ENCODE measurements around the gene BPTF. TPM values are rescaled to one million over a fixed set of nuclear protein-coding genes. Genes with fewer than 3 reads are reported as not detected.

The BPTF gene
- polyA plus RNA-seq, 1 of the 3 experiments (the other 2 are of a cell fraction), result 61.4 TPM

DNA sequence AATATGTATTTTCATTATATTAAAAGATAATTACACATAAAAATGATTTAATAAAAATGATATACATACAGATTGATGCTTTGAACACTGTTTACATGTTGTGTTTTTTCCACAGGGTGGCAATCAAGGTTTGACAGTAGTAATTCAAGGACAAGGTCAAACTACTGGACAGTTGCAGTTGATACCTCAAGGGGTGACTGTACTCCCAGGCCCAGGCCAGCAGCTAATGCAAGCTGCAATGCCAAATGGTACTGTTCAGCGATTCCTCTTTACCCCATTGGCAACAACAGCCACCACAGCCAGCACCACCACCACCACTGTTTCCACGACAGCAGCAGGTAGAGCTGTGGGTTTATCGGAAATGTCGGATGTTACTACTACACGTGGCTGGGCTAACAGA lies 118.7 kb downstream of the BPTF start:
- no peak overlapping the region for H3K9ac ChIP-seq
- WGBS (ENCODE audit: low lambda C conversion rate), result 95% methylated on average over 5 of the region's 5 CpGs
- no peak overlapping the region for H3K4me2 ChIP-seq
- TF ChIP-seq RXRA (IDR thresholded peaks at IDR 0.05; ENCODE audit: borderline replicate concordance, low read depth) (no peak), TAF1 (IDR thresholded peaks at IDR 0.05; ENCODE audit: borderline replicate concordance, low read depth, low read length) (no peak), TEAD4 (IDR thresholded peaks at IDR 0.05; ENCODE audit: borderline replicate concordance, insufficient read depth) (no peak), JUND (IDR thresholded peaks at IDR 0.05) (no peak), MEF2A (IDR thresholded peaks at IDR 0.05; ENCODE audit: borderline replicate concordance, low read depth) (no peak), SMC3 (IDR thresholded peaks at IDR 0.05; ENCODE audit: low read depth, low read length) (no peak)
- TF ChIP-seq, protein P1, sequence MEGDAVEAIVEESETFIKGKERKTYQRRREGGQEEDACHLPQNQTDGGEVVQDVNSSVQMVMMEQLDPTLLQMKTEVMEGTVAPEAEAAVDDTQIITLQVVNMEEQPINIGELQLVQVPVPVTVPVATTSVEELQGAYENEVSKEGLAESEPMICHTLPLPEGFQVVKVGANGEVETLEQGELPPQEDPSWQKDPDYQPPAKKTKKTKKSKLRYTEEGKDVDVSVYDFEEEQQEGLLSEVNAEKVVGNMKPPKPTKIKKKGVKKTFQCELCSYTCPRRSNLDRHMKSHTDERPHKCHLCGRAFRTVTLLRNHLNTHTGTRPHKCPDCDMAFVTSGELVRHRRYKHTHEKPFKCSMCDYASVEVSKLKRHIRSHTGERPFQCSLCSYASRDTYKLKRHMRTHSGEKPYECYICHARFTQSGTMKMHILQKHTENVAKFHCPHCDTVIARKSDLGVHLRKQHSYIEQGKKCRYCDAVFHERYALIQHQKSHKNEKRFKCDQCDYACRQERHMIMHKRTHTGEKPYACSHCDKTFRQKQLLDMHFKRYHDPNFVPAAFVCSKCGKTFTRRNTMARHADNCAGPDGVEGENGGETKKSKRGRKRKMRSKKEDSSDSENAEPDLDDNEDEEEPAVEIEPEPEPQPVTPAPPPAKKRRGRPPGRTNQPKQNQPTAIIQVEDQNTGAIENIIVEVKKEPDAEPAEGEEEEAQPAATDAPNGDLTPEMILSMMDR (IDR thresholded peaks at IDR 0.05), result no peak
- H3K79me2 ChIP-seq (ENCODE audit: insufficient read depth), result no peaks in the 10 kb centered on the region
- no peak for DNase-seq
- H3F3A ChIP-seq (replicated peaks; ENCODE audit: insufficient read depth), result peaks cover 11% of the 10 kb centered on the region
- H3K4me1 ChIP-seq (ENCODE audit: control insufficient read depth in 1 of 2, insufficient read depth in 2 of 2, low read depth in 1 of 2, low read length in 1 of 2), result no peaks in the 10 kb centered on the region
- H4K20me1 ChIP-seq (ENCODE audit: insufficient read depth), result no peaks in the 10 kb centered on the region
- no peaks in the 10 kb centered on the region for H3K27me3 ChIP-seq (ENCODE audit: insufficient read depth)
- POLR2A ChIA-PET, result no interaction called here
- H3K9me2 ChIP-seq, result no peaks in the 10 kb centered on the region
- H3K4me3 ChIP-seq (ENCODE audit: low read depth in 2 of 2, low read length in 1 of 2), result no peak overlapping the region
- no peaks in the 10 kb centered on the region for H3K9me3 ChIP-seq
- peaks cover 88 to 93% of the 10 kb centered on the region in 2 experiments for H3K36me3 ChIP-seq (replicated peaks in 1 of 2; ENCODE audit: control insufficient read depth in 1 of 2, insufficient read depth in 2 of 2, low read length in 1 of 2)
- H2AFZ ChIP-seq (ENCODE audit: low read depth), result no peak overlapping the region
- no peak overlapping the region for H3K27ac ChIP-seq (ENCODE audit: low read depth in 2 of 2, low read length in 1 of 2)
- CTCF ChIA-PET, result interaction anchor here (0.6 to 4.3 kb wide), 12 partner anchors 11 to 110 kb away, joined by 3 to 20 read pairs (median 3); no protein-coding TSS in a partner anchor

DNA sequence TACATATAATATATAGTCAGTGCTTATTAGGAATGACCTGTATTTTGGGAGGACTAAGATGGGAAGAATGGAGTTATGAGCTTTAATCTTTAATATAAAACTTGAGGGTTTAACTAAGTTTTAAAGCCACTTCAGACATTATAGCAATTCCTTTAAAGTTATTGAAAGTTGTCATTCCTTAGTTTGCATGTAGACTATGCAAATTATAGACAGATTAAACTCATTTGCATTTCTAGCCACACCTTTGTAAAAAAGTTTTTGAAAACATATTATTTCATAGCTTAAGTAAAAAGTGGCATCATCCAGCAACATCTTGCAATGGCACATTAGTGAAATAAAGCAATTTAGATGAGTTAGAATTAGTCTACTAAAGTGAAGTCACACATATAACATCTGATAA lies 121.2 kb downstream of the BPTF start:
- CTCF ChIA-PET, result interaction anchor here (0.6 to 1.6 kb wide), 4 partner anchors 11 to 1033 kb away, joined by 3 to 5 read pairs (median 4); no protein-coding TSS in a partner anchor
- Histone ChIP-seq H3F3A (replicated peaks; ENCODE audit: insufficient read depth) (peaks cover 2% of the 10 kb centered on the region), H3K9me2 (no peaks in the 10 kb centered on the region), H2AFZ (ENCODE audit: low read depth) (no peak overlapping the region), H4K20me1 (ENCODE audit: insufficient read depth) (no peaks in the 10 kb centered on the region), H3K27me3 (ENCODE audit: insufficient read depth) (no peaks in the 10 kb centered on the region), H3K4me1 (ENCODE audit: control insufficient read depth in 1 of 2, insufficient read depth in 2 of 2, low read depth in 1 of 2, low read length in 1 of 2) (no peaks in the 10 kb centered on the region), H3K27ac (ENCODE audit: low read depth in 2 of 2, low read length in 1 of 2) (no peak overlapping the region), H3K9ac (no peak overlapping the region), H3K9me3 (no peaks in the 10 kb centered on the region), H3K79me2 (ENCODE audit: insufficient read depth) (no peaks in the 10 kb centered on the region), H3K4me3 (ENCODE audit: low read depth in 2 of 2, low read length in 1 of 2) (no peak overlapping the region), H3K36me3 (replicated peaks in 1 of 2; ENCODE audit: control insufficient read depth in 1 of 2, insufficient read depth in 2 of 2, low read length in 1 of 2) (peaks cover 78 to 90% of the 10 kb centered on the region in 2 experiments), H3K4me2 (no peak overlapping the region)
- no peak for DNase-seq
- TF ChIP-seq TAF1 (IDR thresholded peaks at IDR 0.05; ENCODE audit: borderline replicate concordance, low read depth, low read length), result no peak
- TF ChIP-seq, protein P2, sequence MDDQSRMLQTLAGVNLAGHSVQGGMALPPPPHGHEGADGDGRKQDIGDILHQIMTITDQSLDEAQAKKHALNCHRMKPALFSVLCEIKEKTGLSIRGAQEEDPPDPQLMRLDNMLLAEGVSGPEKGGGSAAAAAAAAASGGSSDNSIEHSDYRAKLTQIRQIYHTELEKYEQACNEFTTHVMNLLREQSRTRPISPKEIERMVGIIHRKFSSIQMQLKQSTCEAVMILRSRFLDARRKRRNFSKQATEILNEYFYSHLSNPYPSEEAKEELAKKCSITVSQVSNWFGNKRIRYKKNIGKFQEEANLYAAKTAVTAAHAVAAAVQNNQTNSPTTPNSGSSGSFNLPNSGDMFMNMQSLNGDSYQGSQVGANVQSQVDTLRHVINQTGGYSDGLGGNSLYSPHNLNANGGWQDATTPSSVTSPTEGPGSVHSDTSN (IDR thresholded peaks at IDR 0.05), result no peak
- no peak for TF ChIP-seq SMC3 (IDR thresholded peaks at IDR 0.05; ENCODE audit: low read depth, low read length)
- TF ChIP-seq, protein P1 (IDR thresholded peaks at IDR 0.05), result no peak
- no peak for TF ChIP-seq EP300 (IDR thresholded peaks at IDR 0.05; ENCODE audit: borderline replicate concordance in 1 of 2, low read depth in 1 of 2, low read length in 1 of 2)
- TF ChIP-seq FOXJ3 (CRISPR knock-in tag; IDR thresholded peaks at IDR 0.05), result no peak
- TF ChIP-seq RXRA (IDR thresholded peaks at IDR 0.05; ENCODE audit: borderline replicate concordance, low read depth), result no peak
- TF ChIP-seq, protein P3, sequence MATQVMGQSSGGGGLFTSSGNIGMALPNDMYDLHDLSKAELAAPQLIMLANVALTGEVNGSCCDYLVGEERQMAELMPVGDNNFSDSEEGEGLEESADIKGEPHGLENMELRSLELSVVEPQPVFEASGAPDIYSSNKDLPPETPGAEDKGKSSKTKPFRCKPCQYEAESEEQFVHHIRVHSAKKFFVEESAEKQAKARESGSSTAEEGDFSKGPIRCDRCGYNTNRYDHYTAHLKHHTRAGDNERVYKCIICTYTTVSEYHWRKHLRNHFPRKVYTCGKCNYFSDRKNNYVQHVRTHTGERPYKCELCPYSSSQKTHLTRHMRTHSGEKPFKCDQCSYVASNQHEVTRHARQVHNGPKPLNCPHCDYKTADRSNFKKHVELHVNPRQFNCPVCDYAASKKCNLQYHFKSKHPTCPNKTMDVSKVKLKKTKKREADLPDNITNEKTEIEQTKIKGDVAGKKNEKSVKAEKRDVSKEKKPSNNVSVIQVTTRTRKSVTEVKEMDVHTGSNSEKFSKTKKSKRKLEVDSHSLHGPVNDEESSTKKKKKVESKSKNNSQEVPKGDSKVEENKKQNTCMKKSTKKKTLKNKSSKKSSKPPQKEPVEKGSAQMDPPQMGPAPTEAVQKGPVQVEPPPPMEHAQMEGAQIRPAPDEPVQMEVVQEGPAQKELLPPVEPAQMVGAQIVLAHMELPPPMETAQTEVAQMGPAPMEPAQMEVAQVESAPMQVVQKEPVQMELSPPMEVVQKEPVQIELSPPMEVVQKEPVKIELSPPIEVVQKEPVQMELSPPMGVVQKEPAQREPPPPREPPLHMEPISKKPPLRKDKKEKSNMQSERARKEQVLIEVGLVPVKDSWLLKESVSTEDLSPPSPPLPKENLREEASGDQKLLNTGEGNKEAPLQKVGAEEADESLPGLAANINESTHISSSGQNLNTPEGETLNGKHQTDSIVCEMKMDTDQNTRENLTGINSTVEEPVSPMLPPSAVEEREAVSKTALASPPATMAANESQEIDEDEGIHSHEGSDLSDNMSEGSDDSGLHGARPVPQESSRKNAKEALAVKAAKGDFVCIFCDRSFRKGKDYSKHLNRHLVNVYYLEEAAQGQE (IDR thresholded peaks at IDR 0.05; ENCODE audit: low read depth, low read length), result no peak
- TF ChIP-seq, protein P4, sequence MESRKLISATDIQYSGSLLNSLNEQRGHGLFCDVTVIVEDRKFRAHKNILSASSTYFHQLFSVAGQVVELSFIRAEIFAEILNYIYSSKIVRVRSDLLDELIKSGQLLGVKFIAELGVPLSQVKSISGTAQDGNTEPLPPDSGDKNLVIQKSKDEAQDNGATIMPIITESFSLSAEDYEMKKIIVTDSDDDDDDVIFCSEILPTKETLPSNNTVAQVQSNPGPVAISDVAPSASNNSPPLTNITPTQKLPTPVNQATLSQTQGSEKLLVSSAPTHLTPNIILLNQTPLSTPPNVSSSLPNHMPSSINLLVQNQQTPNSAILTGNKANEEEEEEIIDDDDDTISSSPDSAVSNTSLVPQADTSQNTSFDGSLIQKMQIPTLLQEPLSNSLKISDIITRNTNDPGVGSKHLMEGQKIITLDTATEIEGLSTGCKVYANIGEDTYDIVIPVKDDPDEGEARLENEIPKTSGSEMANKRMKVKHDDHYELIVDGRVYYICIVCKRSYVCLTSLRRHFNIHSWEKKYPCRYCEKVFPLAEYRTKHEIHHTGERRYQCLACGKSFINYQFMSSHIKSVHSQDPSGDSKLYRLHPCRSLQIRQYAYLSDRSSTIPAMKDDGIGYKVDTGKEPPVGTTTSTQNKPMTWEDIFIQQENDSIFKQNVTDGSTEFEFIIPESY (IDR thresholded peaks at IDR 0.05; ENCODE audit: borderline replicate concordance, low read depth), result no peak
- TF ChIP-seq, protein P5, sequence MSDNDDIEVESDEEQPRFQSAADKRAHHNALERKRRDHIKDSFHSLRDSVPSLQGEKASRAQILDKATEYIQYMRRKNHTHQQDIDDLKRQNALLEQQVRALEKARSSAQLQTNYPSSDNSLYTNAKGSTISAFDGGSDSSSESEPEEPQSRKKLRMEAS (IDR thresholded peaks at IDR 0.05; ENCODE audit: low read depth), result no peak
- TF ChIP-seq YY1 (IDR thresholded peaks at IDR 0.05; ENCODE audit: low read depth), result no peak
- POLR2A ChIA-PET, result interaction anchor here (0.6 kb wide), 1 partner anchor 24 kb away, joined by 4 read pairs; no protein-coding TSS in a partner anchor

All from SK-N-SH (cell line).